ENCODE measurements around the gene SUSD6.

SUSD6 gene

GRCh38 chr14:69648480-69649451, 37.4 kb downstream of the SUSD6 start:
- DNase-seq (ENCODE audit: low read depth in 2 of 2) = no peak

- DNase-seq (ENCODE audit: low read depth in 2 of 2) = no peak
Measured at GRCh38 chr14:69650948-69651369, 39.6 kb downstream of the SUSD6 start.

- DNase-seq (ENCODE audit: low read depth in 2 of 2) = no peak
Measured at GRCh38 chr14:69651664-69652063, 40.3 kb downstream of the SUSD6 start.

- DNase-seq (ENCODE audit: low read depth in 2 of 2) = no peak
Measured at GRCh38 chr14:69652942-69653684, 41.7 kb downstream of the SUSD6 start.

- DNase-seq (ENCODE audit: low read depth in 2 of 2) = no peak
Measured at GRCh38 chr14:69654116-69654515, 42.7 kb downstream of the SUSD6 start.

GRCh38 chr14:69657950-69658355, 46.6 kb downstream of the SUSD6 start:
- DNase-seq (ENCODE audit: low read depth in 2 of 2) = no peak

GRCh38 chr14:69658664-69659261, 47.4 kb downstream of the SUSD6 start:
- peak in 1 of 2 donors; percentile 24 for DNase-seq (ENCODE audit: low read depth in 2 of 2)

- no peak for DNase-seq (ENCODE audit: low read depth in 2 of 2)
Measured at GRCh38 chr14:69660344-69661193, 49.2 kb downstream of the SUSD6 start.

- no peak for DNase-seq (ENCODE audit: low read depth in 2 of 2)
Measured at GRCh38 chr14:69661194-69661537, 49.8 kb downstream of the SUSD6 start.

GRCh38 chr14:69662636-69663299, 51.4 kb downstream of the SUSD6 start:
- DNase-seq (ENCODE audit: low read depth in 2 of 2) = no peak

GRCh38 chr14:69663300-69663643, 51.9 kb downstream of the SUSD6 start:
- DNase-seq (ENCODE audit: low read depth in 2 of 2) = no peak

- DNase-seq (ENCODE audit: low read depth in 2 of 2) = no peak
Measured at GRCh38 chr14:69664265-69664664, 52.9 kb downstream of the SUSD6 start.

GRCh38 chr14:69664865-69665526, 53.6 kb downstream of the SUSD6 start:
- no peak for DNase-seq (ENCODE audit: low read depth in 2 of 2)

- DNase-seq (ENCODE audit: low read depth in 2 of 2) = no peak
Measured at GRCh38 chr14:69665631-69666030, 54.2 kb downstream of the SUSD6 start.

GRCh38 chr14:69666112-69666511, 54.7 kb downstream of the SUSD6 start:
- no peak for DNase-seq (ENCODE audit: low read depth in 2 of 2)

- no peak for DNase-seq (ENCODE audit: low read depth in 2 of 2)
Measured at GRCh38 chr14:69666690-69667211, 55.4 kb downstream of the SUSD6 start.

- DNase-seq (ENCODE audit: low read depth in 2 of 2) = no peak
Measured at GRCh38 chr14:69667938-69668335, 56.5 kb downstream of the SUSD6 start.

- no peak for DNase-seq (ENCODE audit: low read depth in 2 of 2)
Measured at GRCh38 chr14:69669375-69669774, 58.0 kb downstream of the SUSD6 start.

GRCh38 chr14:69670093-69670492, 58.7 kb downstream of the SUSD6 start:
- no peak for DNase-seq (ENCODE audit: low read depth in 2 of 2)

GRCh38 chr14:69671365-69672030, 60.1 kb downstream of the SUSD6 start:
- DNase-seq (ENCODE audit: low read depth in 2 of 2) = no peak
